ENCODE measurements around the gene DCAF6. TPM values are rescaled to one million over a fixed set of nuclear protein-coding genes. Genes with fewer than 3 reads are reported as not detected.

The DCAF6 gene
- total RNA-seq, 4 donors from 2014 or later: 38.2 to 90.3 (median 54.8) TPM

- peaks cover 7% of the 10 kb centered on the region for H3K4me1 ChIP-seq
- no peaks in the 10 kb centered on the region for H3K9me3 ChIP-seq
- no peaks in the 10 kb centered on the region for H3K27me3 ChIP-seq
- no peak overlapping the region for H3K27ac ChIP-seq
- WGBS: 90% methylated on average over 2 of the region's 2 CpGs
- H3K36me3 ChIP-seq: peaks cover 9% of the 10 kb centered on the region
- H3K4me3 ChIP-seq: no peak overlapping the region
- TF ChIP-seq POLR2AphosphoS5 (IDR thresholded peaks at IDR 0.05) (no peak), EP300 (IDR thresholded peaks at IDR 0.05) (no peak), POLR2A (IDR thresholded peaks at IDR 0.05) (no peak)
- no peak for DNase-seq (ENCODE audit: low spot score in 2 of 2)
Observed at GRCh38 chr1:167947733-167948132, 11.2 kb downstream of the DCAF6 start.

- H3K4me1 ChIP-seq: peaks cover 7% of the 10 kb centered on the region
- WGBS: 91% methylated on average over 3 of the region's 3 CpGs
- H3K27ac ChIP-seq: no peak overlapping the region
- H3K36me3 ChIP-seq: peaks cover 29% of the 10 kb centered on the region
- TF ChIP-seq EP300 (IDR thresholded peaks at IDR 0.05) (no peak), POLR2A (IDR thresholded peaks at IDR 0.05) (no peak), POLR2AphosphoS5 (IDR thresholded peaks at IDR 0.05) (no peak), CTCF (IDR thresholded peaks at IDR 0.05) (no peak)
- no peak overlapping the region for H3K4me3 ChIP-seq
- no peak for DNase-seq (ENCODE audit: low spot score in 2 of 2)
- H3K9me3 ChIP-seq: no peaks in the 10 kb centered on the region
- H3K27me3 ChIP-seq: no peaks in the 10 kb centered on the region
Observed at GRCh38 chr1:167949785-167950184, 13.3 kb downstream of the DCAF6 start.

- Histone ChIP-seq H3K4me3 (no peak overlapping the region), H3K4me1 (peaks cover 7% of the 10 kb centered on the region), H3K36me3 (peaks cover 34% of the 10 kb centered on the region), H3K9me3 (no peaks in the 10 kb centered on the region), H3K27ac (no peak overlapping the region), H3K27me3 (no peaks in the 10 kb centered on the region)
- no peak for DNase-seq (ENCODE audit: low spot score in 2 of 2)
- 41% methylated on average over 1 of the region's 1 CpG for WGBS
- TF ChIP-seq CTCF (IDR thresholded peaks at IDR 0.05) (no peak), POLR2A (IDR thresholded peaks at IDR 0.05) (no peak), EP300 (IDR thresholded peaks at IDR 0.05) (no peak), POLR2AphosphoS5 (IDR thresholded peaks at IDR 0.05) (no peak)
Observed at GRCh38 chr1:167950569-167950968, 14.1 kb downstream of the DCAF6 start.

- no peak overlapping the region for H3K27ac ChIP-seq
- H3K4me1 ChIP-seq: peaks cover 3% of the 10 kb centered on the region
- no peak overlapping the region for H3K4me3 ChIP-seq
- no peak for DNase-seq (ENCODE audit: low spot score in 2 of 2)
- WGBS: 100% methylated on average over 2 of the region's 2 CpGs
- H3K27me3 ChIP-seq: no peaks in the 10 kb centered on the region
- peaks cover 34% of the 10 kb centered on the region for H3K36me3 ChIP-seq
- no peaks in the 10 kb centered on the region for H3K9me3 ChIP-seq
- TF ChIP-seq POLR2AphosphoS5 (IDR thresholded peaks at IDR 0.05) (no peak), EP300 (IDR thresholded peaks at IDR 0.05) (no peak), POLR2A (IDR thresholded peaks at IDR 0.05) (no peak), CTCF (IDR thresholded peaks at IDR 0.05) (no peak)
Observed at GRCh38 chr1:167955915-167956314, 19.4 kb downstream of the DCAF6 start.

GRCh38 chr1:167957710-167958109 is 21.2 kb downstream of the DCAF6 start:
- Histone ChIP-seq H3K4me3 (no peak overlapping the region), H3K27me3 (no peaks in the 10 kb centered on the region), H3K36me3 (peaks cover 26% of the 10 kb centered on the region), H3K9me3 (no peaks in the 10 kb centered on the region), H3K27ac (no peak overlapping the region), H3K4me1 (no peaks in the 10 kb centered on the region)
- TF ChIP-seq CTCF (IDR thresholded peaks at IDR 0.05) (no peak), POLR2A (IDR thresholded peaks at IDR 0.05) (no peak), EP300 (IDR thresholded peaks at IDR 0.05) (no peak), POLR2AphosphoS5 (IDR thresholded peaks at IDR 0.05) (no peak)
- DNase-seq (ENCODE audit: low spot score in 2 of 2): no peak

- Histone ChIP-seq H3K36me3 (peaks cover 12% of the 10 kb centered on the region), H3K27ac (no peak overlapping the region), H3K4me1 (no peaks in the 10 kb centered on the region), H3K27me3 (no peaks in the 10 kb centered on the region), H3K9me3 (no peaks in the 10 kb centered on the region), H3K4me3 (no peak overlapping the region)
- TF ChIP-seq EP300 (IDR thresholded peaks at IDR 0.05) (no peak), POLR2A (IDR thresholded peaks at IDR 0.05) (no peak)
- WGBS: 87% methylated on average over 4 of the region's 4 CpGs
- no peak for DNase-seq (ENCODE audit: low spot score in 2 of 2)
Observed at GRCh38 chr1:167964646-167965045, 28.2 kb downstream of the DCAF6 start.
